Measurements from ENCODE around the gene OR52I2.

OR52I2 gene

DNA sequence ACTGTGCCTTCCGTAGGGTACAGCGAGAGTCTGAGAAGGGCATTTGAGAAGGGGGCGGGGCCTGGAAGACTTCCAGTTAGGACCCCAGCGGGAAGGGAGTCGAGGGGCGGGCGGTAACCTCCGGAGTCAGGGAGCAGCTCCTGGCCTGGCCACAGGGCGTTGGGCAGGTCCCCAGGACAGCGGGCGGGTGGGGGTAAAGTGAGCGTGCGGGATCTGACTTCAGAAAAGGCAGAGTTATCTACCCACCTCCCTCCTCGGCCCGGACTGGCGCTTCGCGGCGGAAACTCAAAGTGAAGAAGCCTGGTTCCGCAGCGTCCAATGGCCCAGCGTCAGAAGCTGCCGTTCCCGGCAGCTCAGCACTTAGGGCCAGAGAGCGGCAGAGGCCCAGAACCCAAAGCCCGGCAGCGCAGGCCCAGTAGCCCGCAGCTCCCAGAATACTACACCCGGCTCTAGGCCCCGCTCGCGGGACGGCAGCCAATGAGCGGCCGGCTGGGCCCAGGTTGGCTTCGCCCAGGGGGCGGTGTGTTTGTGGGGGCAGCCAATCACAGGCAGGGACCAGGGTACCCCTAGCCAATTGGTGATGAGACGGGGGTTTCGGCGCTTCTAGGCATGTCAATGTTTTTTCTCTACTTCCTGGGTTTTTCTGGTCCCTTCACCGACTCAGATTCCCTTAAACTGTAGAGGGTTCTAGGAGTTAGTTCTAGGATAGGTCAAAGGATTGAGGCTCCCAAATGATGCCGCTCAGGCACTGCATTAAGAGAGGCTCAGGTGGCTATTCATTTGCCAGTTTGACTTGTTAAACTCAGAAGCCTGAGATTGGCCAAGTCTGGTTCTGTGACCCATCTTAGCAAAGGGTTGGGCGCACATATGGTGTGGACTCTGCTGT lies 26.5 kb downstream of the OR52I2 start, which contains the start of gene TRIM68:
TRIM68 (minus strand) TSS at position 451 of the 886 bp plus-strand sequence. CDS start 2,727 bp downstream, outside the sequence.
- DNase-seq (ENCODE audit: low read depth in 2 of 2) = peak; percentile 88 to 90

DNA sequence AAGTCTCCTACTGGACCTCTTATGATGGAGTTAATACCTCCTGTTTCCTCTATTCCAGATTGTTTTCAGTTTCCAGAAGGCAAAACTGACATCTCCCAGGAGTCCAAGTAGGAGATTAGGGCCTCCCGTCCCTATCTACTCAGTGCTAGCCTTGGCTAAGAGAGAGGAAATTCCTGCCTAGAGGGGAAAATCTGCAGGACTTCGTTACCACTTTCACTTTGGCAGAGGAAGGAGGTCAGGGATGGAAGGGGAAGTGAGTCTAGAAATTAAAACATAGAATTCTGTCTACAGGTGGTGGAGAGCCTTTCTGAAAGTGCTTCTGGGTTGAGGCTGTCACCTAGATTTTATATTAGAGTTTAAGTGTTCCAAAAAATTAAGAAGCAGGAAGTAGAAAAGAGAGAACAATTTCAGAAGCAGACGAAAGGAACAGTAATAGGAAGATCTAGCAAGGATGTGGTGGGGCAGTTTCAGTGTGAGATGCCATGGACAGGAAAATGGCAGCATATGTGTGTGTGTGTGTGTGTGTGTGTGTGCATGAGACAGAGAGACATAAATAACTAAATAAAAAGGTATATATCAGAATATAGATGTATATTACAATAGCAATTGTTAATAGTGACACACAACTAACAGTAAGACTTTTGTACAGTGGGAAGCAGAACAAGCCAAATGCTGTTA lies 28.9 kb downstream of the OR52I2 start:
- no peak for DNase-seq (ENCODE audit: low read depth in 2 of 2)

DNA sequence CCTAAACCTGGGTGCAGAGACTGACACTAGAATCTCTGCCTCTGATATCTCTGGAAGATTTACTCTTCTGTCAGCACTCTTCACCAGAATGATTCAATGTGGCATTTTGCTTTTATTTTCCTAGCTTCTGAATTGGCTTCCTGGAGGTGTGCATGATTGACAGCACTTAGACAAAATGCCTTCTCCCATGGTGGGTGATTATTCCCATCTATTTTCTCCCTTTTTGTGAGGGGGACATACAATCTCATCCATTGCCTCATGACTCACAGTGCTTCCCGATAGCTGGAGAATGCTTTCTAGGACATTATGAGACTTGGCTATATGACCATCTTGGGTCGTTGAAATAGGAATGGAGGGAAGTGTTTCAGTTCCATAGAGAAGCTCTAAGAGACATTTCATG lies 30.4 kb downstream of the OR52I2 start:
- no peak for DNase-seq (ENCODE audit: low read depth in 2 of 2)

DNA sequence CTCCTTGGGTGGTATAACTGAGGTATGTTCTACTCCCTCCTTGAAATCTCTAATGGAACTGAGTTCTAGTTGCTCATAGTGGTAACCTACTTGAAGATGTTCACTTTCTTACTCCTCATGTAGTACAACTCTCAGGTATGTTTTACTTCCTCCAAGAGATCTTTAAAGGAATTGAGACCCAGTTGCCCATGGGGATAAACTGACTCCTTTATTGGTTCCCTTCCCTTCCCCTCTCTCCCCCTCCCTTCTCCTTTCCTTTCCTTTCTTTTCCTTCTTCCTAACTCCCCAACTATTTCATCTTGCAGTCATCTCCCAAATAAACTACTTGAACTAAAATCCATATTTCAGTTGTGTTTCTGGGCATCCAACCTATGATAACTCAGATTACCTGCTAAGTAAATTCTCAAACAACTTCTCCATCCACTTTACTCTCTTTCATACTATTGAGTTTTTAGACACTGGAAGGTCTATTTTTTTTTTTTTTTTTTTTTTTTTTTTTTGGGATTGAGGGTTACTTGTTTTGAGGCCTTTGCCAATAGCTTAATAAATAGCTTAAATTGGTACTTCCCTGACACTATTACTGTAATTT lies 34.4 kb downstream of the OR52I2 start:
- DNase-seq (ENCODE audit: low read depth in 2 of 2) = no peak

DNA sequence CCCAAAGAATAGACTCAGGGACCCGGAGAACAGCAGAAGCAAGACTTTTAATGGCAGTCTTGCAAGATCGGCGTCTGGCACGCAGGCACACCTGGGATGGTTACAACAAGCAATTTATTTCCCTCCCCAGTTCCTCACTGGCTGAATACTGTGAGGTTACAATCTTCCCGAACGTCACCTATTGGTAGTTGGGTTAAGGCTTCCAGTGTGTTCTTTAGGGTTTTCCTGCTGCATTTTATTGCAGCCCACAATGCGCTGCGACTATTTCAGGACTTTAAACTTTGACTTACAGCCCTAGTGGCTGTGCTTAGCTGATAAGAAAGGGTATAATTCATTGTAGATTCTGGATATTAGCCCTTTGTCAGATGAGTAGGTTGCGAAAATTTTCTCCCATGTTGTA lies 38.0 kb downstream of the OR52I2 start:
- no peak for DNase-seq (ENCODE audit: low read depth in 2 of 2)

DNA sequence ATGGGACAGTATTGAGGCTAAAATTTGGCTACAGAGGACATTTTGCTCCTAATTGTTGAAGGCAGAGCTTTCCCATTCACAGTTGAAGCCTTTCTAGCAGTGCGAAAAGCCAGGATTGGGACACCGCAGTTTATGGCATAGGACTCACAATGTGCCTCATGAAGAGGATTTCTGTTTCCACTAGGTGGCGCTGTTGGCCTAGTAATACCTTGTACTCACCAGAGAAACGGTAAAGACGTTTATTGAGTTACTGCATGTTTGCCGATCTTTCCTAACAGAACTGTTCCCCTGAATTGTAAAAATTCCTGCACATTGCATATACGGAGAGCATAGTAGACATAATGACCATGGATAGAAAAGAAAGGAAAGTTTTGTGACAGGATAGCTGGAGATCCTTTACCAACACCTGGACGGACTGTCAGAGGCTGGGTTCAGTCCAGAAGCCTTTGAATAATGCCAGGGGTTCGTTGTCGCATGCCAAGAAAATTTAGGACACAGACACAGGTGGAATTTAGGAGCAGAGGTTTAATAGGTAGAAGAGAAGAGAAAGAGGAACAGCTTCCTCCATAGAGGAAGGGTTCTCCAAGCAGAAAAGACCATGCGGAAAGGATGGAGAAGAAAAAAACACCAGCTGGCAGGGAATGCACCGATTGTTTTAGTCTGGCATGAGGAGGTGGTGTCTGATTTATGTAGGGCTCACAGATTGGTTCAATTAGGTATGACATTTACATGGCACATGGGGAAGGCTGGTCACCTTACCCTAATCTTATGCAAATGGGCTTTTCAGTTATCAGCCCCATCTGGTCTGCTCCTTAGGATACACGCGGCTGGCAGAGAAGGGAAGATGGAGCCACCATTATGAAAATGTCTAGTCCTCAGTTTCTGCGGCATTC lies 44.9 kb downstream of the OR52I2 start:
- no peak for DNase-seq (ENCODE audit: low read depth in 2 of 2)

DNA sequence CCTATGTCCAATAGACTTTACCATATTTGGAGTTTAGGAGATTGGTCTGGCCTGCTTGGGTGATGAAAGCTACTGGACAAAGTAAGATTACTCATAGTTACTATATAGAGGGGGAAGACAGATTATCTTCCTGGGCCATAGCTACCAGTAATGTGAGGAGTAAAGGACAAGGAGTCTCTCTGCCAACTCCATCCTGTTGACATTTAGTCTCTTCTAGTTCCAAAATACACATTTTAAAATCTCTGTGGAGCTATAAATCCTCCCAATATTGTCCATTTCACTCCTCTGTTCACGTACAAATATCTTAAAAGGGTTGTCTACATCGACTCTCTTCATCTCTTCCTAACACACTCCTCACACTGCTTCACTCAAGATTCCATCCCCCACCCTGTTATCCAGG lies 54.6 kb downstream of the OR52I2 start:
- DNase-seq (ENCODE audit: low read depth in 2 of 2) = no peak

DNA sequence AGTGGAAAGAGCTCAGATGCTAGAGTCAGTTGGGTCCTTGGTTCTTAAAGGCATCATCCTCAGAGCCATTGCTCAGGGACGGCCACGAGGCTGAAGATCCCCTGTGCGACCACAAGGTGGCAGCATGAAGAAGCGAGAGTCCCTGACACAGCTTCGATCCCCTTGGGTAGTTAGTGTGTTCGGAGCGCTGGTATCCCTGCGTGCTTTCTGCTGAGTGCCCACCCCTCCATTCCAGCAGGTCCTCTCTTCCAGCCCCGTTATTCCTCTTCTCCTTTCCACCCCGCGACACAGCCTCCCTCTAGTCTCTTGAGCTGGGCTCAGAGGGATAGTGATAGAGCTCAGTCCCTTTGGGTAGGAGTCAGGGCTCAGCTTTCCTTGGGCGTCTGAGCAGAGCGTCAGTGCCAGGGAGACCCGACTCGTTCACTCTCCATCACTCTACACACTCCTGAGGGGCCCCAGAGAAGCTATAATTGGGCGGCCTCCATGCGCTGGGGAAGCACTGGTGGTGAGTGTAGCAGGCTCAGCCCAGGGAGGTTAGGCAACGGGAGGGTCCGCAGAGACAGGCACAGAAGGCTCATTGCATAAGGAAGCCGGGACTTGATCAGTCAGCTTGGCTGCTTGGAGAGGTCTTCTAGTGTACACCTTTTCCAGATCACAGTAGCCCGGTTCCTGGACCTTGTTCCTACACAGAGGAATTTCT lies 55.6 kb downstream of the OR52I2 start, which contains the start of gene OR51D1:
OR51D1 (plus strand) TSS at position 516 of the 700 bp plus-strand sequence. CDS start 2,314 bp downstream, outside the sequence.
- peak; percentile 52 to 60 for DNase-seq (ENCODE audit: low read depth in 2 of 2)

DNA sequence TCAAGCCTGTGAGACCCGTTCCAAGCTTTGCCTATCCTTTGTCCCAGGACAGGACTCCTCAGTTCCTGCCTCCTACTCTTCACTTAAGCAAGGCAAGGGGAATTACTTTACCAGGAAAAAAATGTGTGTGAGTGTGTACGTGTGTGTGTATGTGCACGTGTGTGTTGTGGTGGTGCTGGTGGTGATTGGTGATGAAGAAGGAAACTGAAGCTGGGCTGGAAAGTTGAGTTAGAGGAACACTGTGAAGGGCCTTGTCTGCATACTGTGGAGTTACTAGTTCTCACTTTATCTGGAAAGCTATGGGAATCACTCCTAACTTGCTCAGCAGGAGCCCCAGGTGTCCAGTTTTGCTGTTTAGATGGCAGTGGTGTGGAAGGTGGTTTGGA lies 56.1 kb downstream of the OR52I2 start:
- no peak for DNase-seq (ENCODE audit: low read depth in 2 of 2)

DNA sequence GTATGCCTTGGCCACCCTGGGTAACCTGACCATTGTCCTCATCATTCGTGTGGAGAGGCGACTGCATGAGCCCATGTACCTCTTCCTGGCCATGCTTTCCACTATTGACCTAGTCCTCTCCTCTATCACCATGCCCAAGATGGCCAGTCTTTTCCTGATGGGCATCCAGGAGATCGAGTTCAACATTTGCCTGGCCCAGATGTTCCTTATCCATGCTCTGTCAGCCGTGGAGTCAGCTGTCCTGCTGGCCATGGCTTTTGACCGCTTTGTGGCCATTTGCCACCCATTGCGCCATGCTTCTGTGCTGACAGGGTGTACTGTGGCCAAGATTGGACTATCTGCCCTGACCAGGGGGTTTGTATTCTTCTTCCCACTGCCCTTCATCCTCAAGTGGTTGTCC lies 58.4 kb downstream of the OR52I2 start:
- DNase-seq (ENCODE audit: low read depth in 2 of 2) = no peak

DNA sequence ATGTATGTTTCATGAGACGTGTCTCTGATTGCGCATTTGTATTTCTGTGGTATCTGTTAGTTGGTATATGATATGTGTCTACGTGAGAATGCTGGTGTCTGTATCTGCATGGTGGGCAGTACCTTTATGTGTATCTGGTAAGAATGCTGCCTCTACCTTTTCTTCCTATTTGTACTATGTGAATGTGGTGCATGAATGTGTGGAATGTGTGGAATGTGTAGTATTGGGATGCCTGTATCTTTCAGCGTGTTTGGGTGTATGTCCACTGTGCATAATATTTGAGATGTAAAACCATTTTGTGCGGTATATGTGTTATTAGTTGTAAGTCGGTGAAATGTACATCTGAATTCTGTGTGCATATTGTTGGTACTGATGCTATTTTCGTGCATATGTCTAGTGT lies 60.0 kb downstream of the OR52I2 start:
- DNase-seq (ENCODE audit: low read depth in 2 of 2) = no peak

DNA sequence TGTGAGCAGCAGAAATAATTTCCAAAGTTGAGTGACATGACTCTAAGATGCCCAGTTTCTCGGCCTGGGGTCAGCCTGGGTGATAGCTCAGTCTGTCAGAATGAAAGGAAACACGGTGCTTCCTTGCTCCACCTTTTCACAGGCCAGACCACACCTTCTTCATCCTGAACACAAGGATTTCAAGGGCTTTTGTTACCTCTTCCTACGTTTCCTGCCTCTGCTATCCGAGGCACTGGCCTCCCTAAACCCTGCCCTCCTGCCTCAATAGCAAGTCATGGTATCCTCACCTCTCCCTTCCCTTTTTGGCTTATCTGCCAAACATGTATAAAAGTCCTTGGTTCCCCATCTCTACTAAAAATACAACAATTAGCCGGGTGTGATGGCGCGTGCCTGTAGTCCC lies 60.5 kb downstream of the OR52I2 start:
- no peak for DNase-seq (ENCODE audit: low read depth in 2 of 2)
